Keratinocyte (primary cell): Measurements from ENCODE around the gene CDC25A. TPM values are rescaled to one million over a fixed set of nuclear protein-coding genes. Genes with fewer than 3 reads are reported as not detected.

ENCODE experiments used
- DNase-seq: peaks from one replicate; pipeline ENCODE4 v3.0.0-alpha.2; 2011; ENCODE audit warnings: low read depth, missing footprints, low spot score
- FAIRE-seq: peaks from 2 replicates; lab custom pipeline; 2011; peaks lifted over from hg19 to GRCh38; lab: Jason Lieb, UNC
- H2AFZ ChIP-seq: 2 replicates; pipeline ENCODE4 v1.6.0; 2012; ENCODE audit warnings: low read length, control low read depth, inconsistent platforms; ENCODE audit not compliant: control insufficient read depth
- H3K27ac ChIP-seq: 2 replicates; pipeline ENCODE4 v1.5.1; 2011; ENCODE audit warnings: low read length; ENCODE audit not compliant: control insufficient read depth, insufficient read depth
- H3K27me3 ChIP-seq: 3 replicates; pipeline ENCODE4 v1.6.0; 2011; ENCODE audit warnings: low read length; ENCODE audit not compliant: control insufficient read depth, insufficient read depth; ENCODE audit errors: extremely low read depth
- H3K36me3 ChIP-seq, 2 experiments: 2 replicates in 1 of 2; 3 replicates in 1 of 2; pipeline ENCODE4 v1.5.1; 2011; ENCODE audit warnings: low read length in 2 of 2, mild to moderate bottlenecking in 1 of 2; ENCODE audit not compliant: control insufficient read depth in 2 of 2, insufficient read depth in 2 of 2; ENCODE audit errors: extremely low read depth in 1 of 2
- H3K4me1 ChIP-seq: 3 replicates; pipeline ENCODE4 v1.5.1; 2011; ENCODE audit warnings: low read length; ENCODE audit not compliant: control insufficient read depth, insufficient read depth; ENCODE audit errors: extremely low read depth
- H3K4me2 ChIP-seq: 3 replicates; pipeline ENCODE4 v1.6.0; 2011; ENCODE audit warnings: low read depth, low read length; ENCODE audit not compliant: control insufficient read depth, insufficient read depth; ENCODE audit errors: extremely low read depth
- H3K4me3 ChIP-seq, 3 experiments: fragments of 200-600 bp in 1 of 3; sonication (generic) in 1 of 3; 2 replicates in 2 of 3; 3 replicates in 1 of 3; pipeline ENCODE4 v1.5.1; 2011 to 2016; ENCODE audit warnings: low read length in 3 of 3, mild to moderate bottlenecking in 3 of 3, control low read depth in 2 of 3, inconsistent platforms in 1 of 3, low read depth in 1 of 3, mixed read lengths in 1 of 3, mixed run types in 1 of 3, moderate library complexity in 1 of 3; ENCODE audit not compliant: control insufficient read depth in 2 of 3, insufficient read depth in 2 of 3; ENCODE audit errors: extremely low read depth in 1 of 3
- H3K79me2 ChIP-seq: 2 replicates; pipeline ENCODE4 v1.6.0; 2012; ENCODE audit warnings: low read length; ENCODE audit not compliant: control insufficient read depth, insufficient read depth
- H3K9ac ChIP-seq: 3 replicates; pipeline ENCODE4 v1.6.0; 2011; ENCODE audit warnings: low read length; ENCODE audit not compliant: control insufficient read depth, insufficient read depth; ENCODE audit errors: extremely low read depth
- H3K9me1 ChIP-seq: 3 replicates; pipeline ENCODE4 v1.6.0; 2011; ENCODE audit warnings: low read length; ENCODE audit not compliant: control insufficient read depth, insufficient read depth; ENCODE audit errors: extremely low read depth
- H3K9me3 ChIP-seq: 2 replicates; pipeline ENCODE4 v1.5.1; 2012; ENCODE audit warnings: low read depth, low read length; ENCODE audit not compliant: control insufficient read depth
- H4K20me1 ChIP-seq: 3 replicates; pipeline ENCODE4 v1.6.0; 2011; ENCODE audit warnings: low read length; ENCODE audit not compliant: control insufficient read depth, insufficient read depth; ENCODE audit errors: extremely low read depth
- CTCF ChIP-seq, 3 experiments: IDR thresholded peaks in 1 of 3; conservative IDR thresholded peaks in 1 of 3; optimal IDR thresholded peaks in 1 of 3; 2 replicates in 2 of 3; 3 replicates in 1 of 3; pipeline versions ENCODE3 to v1.5.1; 2011; ENCODE audit warnings: low read length in 3 of 3, mild to moderate bottlenecking in 3 of 3, moderate library complexity in 2 of 3, control low read depth in 1 of 3, inconsistent platforms in 1 of 3; ENCODE audit not compliant: insufficient read depth in 2 of 3; ENCODE audit errors: extremely low read depth in 1 of 3
- EZH2 ChIP-seq: IDR thresholded peaks from one replicate; pipeline ENCODE4 v1.6.1; 2012; ENCODE audit warnings: inconsistent platforms, mild to moderate bottlenecking, low read length, moderate library complexity
- dilution Hi-C: fragments of 300-500 bp; cut with MboI; formaldehyde crosslinking; loops from one replicate; pipeline ENCODE4 v1.7.0; 2020; ENCODE audit warnings: low sequenced_read_pairs; ENCODE audit not compliant: extremely low pct_ligation_motif_present
- polyA plus RNA-seq, 5 experiments: library from polyadenylated mRNA; depleted of rRNA in 3 of 5; stranded (reverse) in 3 of 5; stranded (forward) in 1 of 5; unstranded in 1 of 5; fragments of >200 nt; gene quantifications; 1 replicate in 1 of 5; 2 replicates in 3 of 5; 3 replicates in 1 of 5; pipeline versions ENCODE4 v1.2.1 to v1.2.3, GENCODE V29; 2011 to 2012; ENCODE audit warnings: missing spikeins in 2 of 5, low read depth in 1 of 5, low replicate concordance in 1 of 5

The CDC25A gene
- polyA plus RNA-seq, 1 donor (not counting 4 experiments of a cell fraction or from before 2014, with no cell fraction given): 5.5 TPM

GRCh38 chr3:48233542-48233941 lies 45.3 kb upstream of the CDC25A start:
- no peak overlapping the region for H3K27ac ChIP-seq
- H3K36me3 ChIP-seq: no peaks in the 10 kb centered on the region
- no peak overlapping the region for H3K9ac ChIP-seq
- no peaks in the 10 kb centered on the region for H3K27me3 ChIP-seq
- H3K4me1 ChIP-seq: peaks cover 3% of the 10 kb centered on the region
- H3K4me3 ChIP-seq: no peak overlapping the region
- TF ChIP-seq EZH2 (no peak), CTCF (optimal IDR thresholded peaks at IDR 0.05 in 1 of 3, IDR thresholded peaks at IDR 0.05 in 1 of 3, conservative IDR thresholded peaks at IDR 0.05 in 1 of 3; ENCODE audit: extremely low read depth in 1 of 3, insufficient read depth in 2 of 3, low read length in 3 of 3) (no peak)
- DNase-seq: no peak
- no peak overlapping the region for H2AFZ ChIP-seq
- dilution Hi-C loops: no loop called here
- H3K79me2 ChIP-seq: no peaks in the 10 kb centered on the region
- no peak overlapping the region for H3K4me2 ChIP-seq
- H3K9me3 ChIP-seq: no peaks in the 10 kb centered on the region
- no peaks in the 10 kb centered on the region for H3K9me1 ChIP-seq
- FAIRE-seq: no peak
- H4K20me1 ChIP-seq: no peaks in the 10 kb centered on the region

DNA sequence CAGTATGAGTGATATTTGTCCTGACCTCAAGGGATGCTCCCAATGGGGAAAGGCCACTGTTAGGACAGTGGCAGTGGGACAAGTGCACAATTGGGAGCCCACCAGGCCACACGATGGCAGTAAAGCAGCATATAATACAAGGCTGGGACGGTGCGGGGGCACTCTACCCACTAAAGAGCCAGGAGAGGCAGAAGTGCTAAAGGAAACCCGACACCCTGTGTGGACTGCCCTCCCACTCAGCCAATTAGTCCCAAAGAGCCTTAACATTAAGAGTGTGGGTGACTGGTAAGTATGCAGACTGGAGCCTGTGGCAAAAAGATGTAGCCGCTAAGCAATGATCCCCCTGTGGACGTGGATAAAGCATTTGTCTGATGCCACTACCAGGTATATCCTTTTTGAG lies 44.5 kb upstream of the CDC25A start:
- H3K9ac ChIP-seq: no peak overlapping the region
- no peak overlapping the region for H2AFZ ChIP-seq
- no peak overlapping the region for H3K27ac ChIP-seq
- dilution Hi-C loops: no loop called here
- no peak for DNase-seq
- no peaks in the 10 kb centered on the region for H4K20me1 ChIP-seq
- H3K9me1 ChIP-seq: no peaks in the 10 kb centered on the region
- H3K9me3 ChIP-seq: no peaks in the 10 kb centered on the region
- H3K4me3 ChIP-seq: no peak overlapping the region
- no peaks in the 10 kb centered on the region for H3K36me3 ChIP-seq
- H3K79me2 ChIP-seq: no peaks in the 10 kb centered on the region
- H3K27me3 ChIP-seq: no peaks in the 10 kb centered on the region
- no peak for FAIRE-seq
- peaks cover 3% of the 10 kb centered on the region for H3K4me1 ChIP-seq
- TF ChIP-seq CTCF (optimal IDR thresholded peaks at IDR 0.05 in 1 of 3, IDR thresholded peaks at IDR 0.05 in 1 of 3, conservative IDR thresholded peaks at IDR 0.05 in 1 of 3; ENCODE audit: extremely low read depth in 1 of 3, insufficient read depth in 2 of 3, low read length in 3 of 3) (peak; percentile 29 to 93 (median 60)), EZH2 (no peak)
- H3K4me2 ChIP-seq: peak overlapping the region; percentile 35
